HL-60 (cell line): Measurements from ENCODE around the gene SLK. TPM values are rescaled to one million over a fixed set of nuclear protein-coding genes. Genes with fewer than 3 reads are reported as not detected.

Experiments
- DNase-seq, 2 experiments: peaks; one replicate each; pipeline ENCODE4 v3.0.0-alpha.2; 2010 to 2020; ENCODE audit warnings: low read depth in 1 of 2, low spot score in 1 of 2
- H3K27ac ChIP-seq: fragments of 250-450 bp; sonication (Bioruptor Pico); replicated peaks from 2 replicates; pipeline ENCODE4 v1.5.1; 2020; ENCODE audit warnings: mild to moderate bottlenecking, moderate library complexity
- H3K27me3 ChIP-seq: fragments of 250-450 bp; sonication (Bioruptor Pico); 2 replicates; pipeline ENCODE4 v1.5.1; 2021; ENCODE audit warnings: mild to moderate bottlenecking, moderate library complexity; ENCODE audit not compliant: insufficient read depth, poor library complexity, severe bottlenecking
- H3K4me3 ChIP-seq: replicated peaks from 2 replicates; pipeline ENCODE4 v1.5.1; 2011; ENCODE audit warnings: mild to moderate bottlenecking, control low read depth, low read length; ENCODE audit not compliant: insufficient read depth
- CTCF ChIP-seq: IDR thresholded peaks from one replicate; pipeline ENCODE4 v1.5.1; 2011; ENCODE audit warnings: low read length, control low read depth, inconsistent platforms; ENCODE audit not compliant: insufficient read depth
- GABPA ChIP-seq: IDR thresholded peaks from 2 replicates; pipeline ENCODE4 v1.6.1; 2012; ENCODE audit warnings: low read depth
- POLR2AphosphoS5 ChIP-seq: IDR thresholded peaks from 2 replicates; pipeline ENCODE4 v1.6.1; 2012; ENCODE audit warnings: low read depth
- SPI1 ChIP-seq: IDR thresholded peaks from 2 replicates; pipeline ENCODE4 v1.6.1; 2012; ENCODE audit warnings: low read depth, mild to moderate bottlenecking, borderline replicate concordance
- microRNA-seq: library from miRNA; unstranded; fragments of <30 nt; microRNA quantifications from one replicate; pipeline ENCODE4, GENCODE V29; 2018
- TF ChIP-seq, protein P1 (sequence below): IDR thresholded peaks from 2 replicates; pipeline ENCODE4 v1.6.1; 2012; ENCODE audit warnings: low read depth; ENCODE audit not compliant: insufficient replicate concordance

Gene SLK

GRCh38 chr10:104076743-104077160, 109.8 kb downstream of the SLK start:
- no peak for TF ChIP-seq POLR2AphosphoS5
- TF ChIP-seq SPI1, result no peak
- TF ChIP-seq, protein P1, sequence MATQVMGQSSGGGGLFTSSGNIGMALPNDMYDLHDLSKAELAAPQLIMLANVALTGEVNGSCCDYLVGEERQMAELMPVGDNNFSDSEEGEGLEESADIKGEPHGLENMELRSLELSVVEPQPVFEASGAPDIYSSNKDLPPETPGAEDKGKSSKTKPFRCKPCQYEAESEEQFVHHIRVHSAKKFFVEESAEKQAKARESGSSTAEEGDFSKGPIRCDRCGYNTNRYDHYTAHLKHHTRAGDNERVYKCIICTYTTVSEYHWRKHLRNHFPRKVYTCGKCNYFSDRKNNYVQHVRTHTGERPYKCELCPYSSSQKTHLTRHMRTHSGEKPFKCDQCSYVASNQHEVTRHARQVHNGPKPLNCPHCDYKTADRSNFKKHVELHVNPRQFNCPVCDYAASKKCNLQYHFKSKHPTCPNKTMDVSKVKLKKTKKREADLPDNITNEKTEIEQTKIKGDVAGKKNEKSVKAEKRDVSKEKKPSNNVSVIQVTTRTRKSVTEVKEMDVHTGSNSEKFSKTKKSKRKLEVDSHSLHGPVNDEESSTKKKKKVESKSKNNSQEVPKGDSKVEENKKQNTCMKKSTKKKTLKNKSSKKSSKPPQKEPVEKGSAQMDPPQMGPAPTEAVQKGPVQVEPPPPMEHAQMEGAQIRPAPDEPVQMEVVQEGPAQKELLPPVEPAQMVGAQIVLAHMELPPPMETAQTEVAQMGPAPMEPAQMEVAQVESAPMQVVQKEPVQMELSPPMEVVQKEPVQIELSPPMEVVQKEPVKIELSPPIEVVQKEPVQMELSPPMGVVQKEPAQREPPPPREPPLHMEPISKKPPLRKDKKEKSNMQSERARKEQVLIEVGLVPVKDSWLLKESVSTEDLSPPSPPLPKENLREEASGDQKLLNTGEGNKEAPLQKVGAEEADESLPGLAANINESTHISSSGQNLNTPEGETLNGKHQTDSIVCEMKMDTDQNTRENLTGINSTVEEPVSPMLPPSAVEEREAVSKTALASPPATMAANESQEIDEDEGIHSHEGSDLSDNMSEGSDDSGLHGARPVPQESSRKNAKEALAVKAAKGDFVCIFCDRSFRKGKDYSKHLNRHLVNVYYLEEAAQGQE, result no peak
- TF ChIP-seq GABPA, result no peak
- no peak for DNase-seq
- H3K27ac ChIP-seq, result no peak overlapping the region
- peaks cover 6% of the 10 kb centered on the region for H3K27me3 ChIP-seq
- H3K4me3 ChIP-seq, result no peak overlapping the region

GRCh38 chr10:104077247-104077646, 110.3 kb downstream of the SLK start:
- H3K27me3 ChIP-seq, result peaks cover 5% of the 10 kb centered on the region
- TF ChIP-seq, protein P1, result no peak
- TF ChIP-seq CTCF, result no peak
- TF ChIP-seq SPI1, result no peak
- no peak for TF ChIP-seq POLR2AphosphoS5
- no peak for TF ChIP-seq GABPA
- no peak overlapping the region for H3K27ac ChIP-seq
- DNase-seq, result no peak
- no peak overlapping the region for H3K4me3 ChIP-seq

GRCh38 chr10:104077663-104078151, 110.8 kb downstream of the SLK start:
- TF ChIP-seq POLR2AphosphoS5 (no peak), CTCF (no peak), GABPA (no peak), SPI1 (no peak)
- TF ChIP-seq, protein P1, result no peak
- Histone ChIP-seq H3K27me3 (peaks cover 2% of the 10 kb centered on the region), H3K27ac (no peak overlapping the region), H3K4me3 (no peak overlapping the region)
- DNase-seq, result no peak

Small RNAs within 50 kb of the gene (microRNA-seq; reads per million reads assigned to microRNA genes)
- gene MIR936, result not detected
